Measurements from ENCODE around the gene TEX51.

Gene TEX51

GRCh38 chr2:126898636-126899035, at the start of gene TEX51:
Gene TEX51 (plus strand): TSS chr2:126898890. CDS start chr2:126898919, 29 bp downstream.
- H3K27ac ChIP-seq: no peak within 1 kb of the TSS
- TF ChIP-seq, protein P1, sequence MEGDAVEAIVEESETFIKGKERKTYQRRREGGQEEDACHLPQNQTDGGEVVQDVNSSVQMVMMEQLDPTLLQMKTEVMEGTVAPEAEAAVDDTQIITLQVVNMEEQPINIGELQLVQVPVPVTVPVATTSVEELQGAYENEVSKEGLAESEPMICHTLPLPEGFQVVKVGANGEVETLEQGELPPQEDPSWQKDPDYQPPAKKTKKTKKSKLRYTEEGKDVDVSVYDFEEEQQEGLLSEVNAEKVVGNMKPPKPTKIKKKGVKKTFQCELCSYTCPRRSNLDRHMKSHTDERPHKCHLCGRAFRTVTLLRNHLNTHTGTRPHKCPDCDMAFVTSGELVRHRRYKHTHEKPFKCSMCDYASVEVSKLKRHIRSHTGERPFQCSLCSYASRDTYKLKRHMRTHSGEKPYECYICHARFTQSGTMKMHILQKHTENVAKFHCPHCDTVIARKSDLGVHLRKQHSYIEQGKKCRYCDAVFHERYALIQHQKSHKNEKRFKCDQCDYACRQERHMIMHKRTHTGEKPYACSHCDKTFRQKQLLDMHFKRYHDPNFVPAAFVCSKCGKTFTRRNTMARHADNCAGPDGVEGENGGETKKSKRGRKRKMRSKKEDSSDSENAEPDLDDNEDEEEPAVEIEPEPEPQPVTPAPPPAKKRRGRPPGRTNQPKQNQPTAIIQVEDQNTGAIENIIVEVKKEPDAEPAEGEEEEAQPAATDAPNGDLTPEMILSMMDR (IDR thresholded peaks at IDR 0.05): no peak
- no peaks in the 10 kb centered on the region for H3K36me3 ChIP-seq
- no peaks in the 10 kb centered on the region for H3K27me3 ChIP-seq
- H3K9me3 ChIP-seq: no peaks in the 10 kb centered on the region
- no peak within 1 kb of the TSS for H3K4me3 ChIP-seq (ENCODE audit: low read depth in 1 of 2, low read length in 1 of 2)
- no peaks in the 10 kb centered on the region for H3K4me1 ChIP-seq (ENCODE audit: control insufficient read depth in 1 of 2, insufficient read depth in 1 of 2, low read depth in 1 of 2, low read length in 1 of 2)

DNA sequence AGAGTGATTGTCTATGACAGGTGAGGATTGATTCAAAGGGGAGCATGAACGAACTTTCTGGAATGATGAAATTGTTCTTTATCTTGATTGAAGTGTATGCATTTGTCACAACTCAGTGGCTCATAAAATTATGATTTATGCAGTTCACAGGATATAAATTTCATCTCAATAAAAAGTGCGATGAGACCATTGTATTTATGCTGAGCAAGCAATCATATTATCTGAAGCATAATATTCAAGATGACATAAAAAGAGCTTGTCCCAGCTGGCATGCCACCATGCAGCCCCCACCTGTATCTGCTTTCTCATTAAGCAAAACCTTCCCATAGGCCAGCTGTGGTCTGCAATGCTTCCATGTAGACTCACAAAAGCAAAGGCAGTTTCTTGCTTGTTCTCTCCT, 49.6 kb upstream of the TEX51 start:
- no peaks in the 10 kb centered on the region for H3K36me3 ChIP-seq
- H3K4me1 ChIP-seq (ENCODE audit: control insufficient read depth in 1 of 2, insufficient read depth in 1 of 2, low read depth in 1 of 2, low read length in 1 of 2): peaks cover 0 to 3% of the 10 kb centered on the region in 2 experiments
- TF ChIP-seq, protein P1 (IDR thresholded peaks at IDR 0.05): no peak
- no peaks in the 10 kb centered on the region for H3K9me3 ChIP-seq
- no peak overlapping the region for H3K27ac ChIP-seq
- no peak overlapping the region for H3K4me3 ChIP-seq (ENCODE audit: low read depth in 1 of 2, low read length in 1 of 2)
- H3K27me3 ChIP-seq: peaks cover 13% of the 10 kb centered on the region

GRCh38 chr2:126849486-126849885, 49.2 kb upstream of the TEX51 start:
- H3K27ac ChIP-seq: no peak overlapping the region
- no peak overlapping the region for H3K4me3 ChIP-seq (ENCODE audit: low read depth in 1 of 2, low read length in 1 of 2)
- H3K27me3 ChIP-seq: peaks cover 13% of the 10 kb centered on the region
- TF ChIP-seq, protein P1 (IDR thresholded peaks at IDR 0.05): no peak
- H3K4me1 ChIP-seq (ENCODE audit: control insufficient read depth in 1 of 2, insufficient read depth in 1 of 2, low read depth in 1 of 2, low read length in 1 of 2): peaks cover 0 to 3% of the 10 kb centered on the region in 2 experiments
- no peaks in the 10 kb centered on the region for H3K9me3 ChIP-seq
- no peaks in the 10 kb centered on the region for H3K36me3 ChIP-seq

DNA sequence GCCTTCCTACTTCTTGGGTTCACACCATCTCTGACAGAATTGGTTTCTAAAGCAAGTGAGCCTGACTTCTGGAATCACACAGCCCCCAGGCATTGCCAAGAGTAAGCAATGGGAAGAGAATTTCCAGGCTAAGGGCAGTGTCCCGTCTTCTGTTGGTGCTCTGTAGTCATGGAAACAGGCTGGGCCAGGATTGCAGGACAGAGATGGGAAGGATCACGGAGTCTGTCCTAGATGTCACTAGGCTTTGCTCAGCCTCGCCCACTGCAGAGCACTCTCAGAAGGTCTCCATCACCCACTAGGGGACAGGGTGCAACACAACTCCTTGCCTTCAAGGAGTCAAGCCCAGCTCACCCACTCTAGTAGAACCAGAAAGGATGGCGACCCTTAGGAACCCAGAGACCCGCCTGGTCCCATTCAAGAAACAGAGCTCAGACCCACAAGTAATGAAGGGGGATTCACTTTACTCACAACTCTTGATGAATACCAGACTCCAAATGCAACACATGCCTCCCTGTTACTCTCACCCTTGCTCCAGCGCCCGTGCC, 48.6 kb upstream of the TEX51 start:
- H3K27me3 ChIP-seq: peaks cover 13% of the 10 kb centered on the region
- no peaks in the 10 kb centered on the region for H3K9me3 ChIP-seq
- no peak overlapping the region for H3K4me3 ChIP-seq (ENCODE audit: low read depth in 1 of 2, low read length in 1 of 2)
- peaks cover 0 to 3% of the 10 kb centered on the region in 2 experiments for H3K4me1 ChIP-seq (ENCODE audit: control insufficient read depth in 1 of 2, insufficient read depth in 1 of 2, low read depth in 1 of 2, low read length in 1 of 2)
- TF ChIP-seq, protein P1 (IDR thresholded peaks at IDR 0.05): no peak
- no peak overlapping the region for H3K27ac ChIP-seq
- H3K36me3 ChIP-seq: no peaks in the 10 kb centered on the region

DNA sequence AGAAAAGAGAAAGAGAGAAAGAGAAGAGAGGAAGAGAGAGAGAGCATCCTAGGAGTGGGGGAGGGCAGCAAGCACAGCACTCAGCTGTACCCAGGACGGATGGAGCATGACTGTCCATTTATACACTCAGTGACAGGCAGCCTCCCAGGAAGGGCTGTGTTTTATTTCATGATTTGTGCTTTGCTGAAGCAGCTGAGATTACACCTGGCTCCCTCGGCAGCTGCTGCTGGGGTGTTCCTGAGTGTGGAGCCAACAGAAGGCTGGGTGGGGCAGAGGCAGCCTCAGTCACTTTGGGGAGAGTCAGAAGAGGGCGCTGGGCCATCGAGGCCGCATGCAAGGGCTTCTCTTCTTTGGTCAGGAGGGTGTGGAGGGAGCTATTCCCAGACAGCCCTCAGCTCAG, 47.8 kb upstream of the TEX51 start:
- Histone ChIP-seq H3K27ac (no peak overlapping the region), H3K9me3 (no peaks in the 10 kb centered on the region)

More for the DNA sequence above, 47.8 kb upstream of the TEX51 start:
- peaks cover 0 to 3% of the 10 kb centered on the region in 2 experiments for H3K4me1 ChIP-seq (ENCODE audit: control insufficient read depth in 1 of 2, insufficient read depth in 1 of 2, low read depth in 1 of 2, low read length in 1 of 2)
- peaks cover 13% of the 10 kb centered on the region for H3K27me3 ChIP-seq
- TF ChIP-seq, protein P1 (IDR thresholded peaks at IDR 0.05): no peak
- H3K4me3 ChIP-seq (ENCODE audit: low read depth in 1 of 2, low read length in 1 of 2): no peak overlapping the region
- no peaks in the 10 kb centered on the region for H3K36me3 ChIP-seq

Data from neutrophil (primary cell).